Spinal cord (tissue), 10 donors: ENCODE data around the gene POLL. TPM values are rescaled to one million over a fixed set of nuclear protein-coding genes. Genes with fewer than 3 reads are reported as not detected.
"Not testable (repeated sequence)": the region's sequence is repeated elsewhere in the genome, so short reads cannot be mapped to it uniquely, and the experiment has no call there.

Experiments
- DNase-seq, 6 donors: peaks; one replicate each; pipeline versions ENCODE4 v3.0.0 to v3.0.0-alpha.2; 2013 to 2015; ENCODE audit warnings: low spot score in 6 of 6, low read depth in 4 of 6
- H3K27ac ChIP-seq: one replicate; pipeline ENCODE4 v1.5.1; 2013; ENCODE audit warnings: low read depth, low read length, control low read depth
- H3K27me3 ChIP-seq: one replicate; pipeline ENCODE4 v1.6.1; 2013; ENCODE audit warnings: low read length; ENCODE audit not compliant: control insufficient read depth, insufficient read depth
- H3K36me3 ChIP-seq: one replicate; pipeline ENCODE4 v1.6.1; 2013; ENCODE audit warnings: low read length; ENCODE audit not compliant: control insufficient read depth, insufficient read depth
- H3K4me1 ChIP-seq: one replicate; pipeline ENCODE4 v1.6.1; 2013; ENCODE audit warnings: low read length; ENCODE audit not compliant: control insufficient read depth, insufficient read depth
- H3K4me3 ChIP-seq: one replicate; pipeline ENCODE4 v1.5.1; 2013; ENCODE audit warnings: low read depth, low read length, control low read depth
- H3K9me3 ChIP-seq: one replicate; pipeline ENCODE4 v1.6.1; 2013; ENCODE audit warnings: low read length; ENCODE audit not compliant: control insufficient read depth, insufficient read depth
- WGBS: methylation state at CpG from one replicate; pipeline ENCODE4 v1.1.5; 2013; ENCODE audit warnings: missing lambda C conversion rate; ENCODE audit not compliant: insufficient coverage; 5-methylcytosine and 5-hydroxymethylcytosine counted together
- polyA plus RNA-seq, 2 donors: library from polyadenylated mRNA; unstranded; fragments of 120-200 nt; gene quantifications; one replicate each; pipeline ENCODE4 v1.2.1, GENCODE V29; 2013; ENCODE audit not compliant: insufficient read length in 2 of 2
- total RNA-seq, 2 donors: library from RNA; depleted of rRNA in 1 of 2; stranded (reverse); fragments of 120-200 nt in 1 of 2; fragments of >200 nt in 1 of 2; gene quantifications; one replicate each; pipeline versions ENCODE4 v1.2.3 to v1.2.4, GENCODE V29; 2013 to 2014
- donor health status: healthy.

Gene POLL
- total and polyA plus RNA-seq, 4 donors = 6.7 to 35.6 (median 20.6) TPM

DNA sequence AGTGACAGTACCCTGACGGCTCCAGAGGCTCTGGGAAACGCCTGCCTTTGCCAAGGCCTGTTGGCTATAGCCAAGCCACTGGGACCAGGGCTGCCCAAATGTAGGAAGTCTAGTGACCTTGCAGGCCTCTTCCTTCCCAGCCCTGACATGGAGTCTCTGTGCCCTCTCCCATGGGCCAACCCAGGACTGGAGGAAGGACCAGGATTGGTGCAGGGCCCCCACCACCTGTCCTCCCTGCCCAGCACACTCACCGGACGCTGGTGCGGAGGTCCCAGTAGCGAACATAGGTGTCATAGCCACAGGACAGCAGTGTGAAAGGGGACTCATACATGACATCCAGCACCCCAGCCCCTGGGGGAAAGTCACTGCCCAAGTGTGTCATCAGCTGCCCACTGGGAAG, 24.0 kb upstream of the POLL start:
- H3K27me3 ChIP-seq = no peaks in the 10 kb centered on the region
- DNase-seq = no peak
- H3K4me3 ChIP-seq = no peak overlapping the region
- peaks cover 35% of the 10 kb centered on the region for H3K4me1 ChIP-seq
- H3K9me3 ChIP-seq = no peaks in the 10 kb centered on the region
- no peak overlapping the region for H3K27ac ChIP-seq
- peaks cover 78% of the 10 kb centered on the region for H3K36me3 ChIP-seq
- WGBS = 92% methylated on average over 5 of the region's 6 CpGs

DNA sequence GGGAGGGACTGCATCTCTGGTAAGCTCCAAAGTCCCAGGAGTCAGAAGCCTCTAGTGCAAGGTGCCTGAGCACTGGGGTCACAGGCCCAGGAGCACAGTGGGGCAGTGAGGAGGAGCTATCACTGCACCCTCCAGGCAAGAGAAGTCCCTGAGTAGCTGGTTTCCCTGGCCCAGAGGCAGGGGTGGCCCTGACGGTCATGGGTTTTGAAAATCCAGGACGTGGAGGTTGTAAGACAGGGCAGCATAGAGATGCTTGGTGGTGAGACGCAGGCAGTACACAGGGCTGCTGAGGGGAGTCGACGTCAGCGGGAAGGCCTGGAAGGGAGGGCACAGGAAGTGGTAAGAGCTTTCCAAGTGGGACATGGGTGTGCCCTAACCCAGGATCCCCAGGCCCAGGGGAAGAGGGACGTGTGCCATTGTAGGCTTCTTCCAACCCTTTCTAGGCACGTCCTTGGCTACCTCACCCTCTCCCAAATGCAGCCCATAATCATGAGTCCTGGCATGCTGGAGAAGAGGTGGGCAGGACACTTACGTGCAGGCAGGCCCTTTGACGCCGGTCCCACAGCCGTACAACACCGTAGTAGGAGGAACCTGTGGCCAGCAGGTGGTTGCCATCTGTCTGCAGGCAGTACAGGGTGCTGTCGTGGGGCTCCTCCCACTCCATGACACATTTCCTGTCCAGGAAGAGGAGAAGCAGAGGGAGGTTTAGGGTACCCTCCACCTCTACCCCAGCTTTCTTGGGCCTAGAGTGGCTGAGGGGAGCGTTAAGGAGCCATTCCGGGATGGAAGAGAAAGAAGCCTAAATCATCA, 23.2 kb upstream of the POLL start:
- Histone ChIP-seq H3K27ac (no peak overlapping the region), H3K4me3 (no peak overlapping the region), H3K4me1 (peaks cover 35% of the 10 kb centered on the region), H3K36me3 (peaks cover 75% of the 10 kb centered on the region), H3K9me3 (no peaks in the 10 kb centered on the region), H3K27me3 (no peaks in the 10 kb centered on the region)
- WGBS = 84% methylated on average over 9 of the region's 16 CpGs
- DNase-seq = no peak

DNA sequence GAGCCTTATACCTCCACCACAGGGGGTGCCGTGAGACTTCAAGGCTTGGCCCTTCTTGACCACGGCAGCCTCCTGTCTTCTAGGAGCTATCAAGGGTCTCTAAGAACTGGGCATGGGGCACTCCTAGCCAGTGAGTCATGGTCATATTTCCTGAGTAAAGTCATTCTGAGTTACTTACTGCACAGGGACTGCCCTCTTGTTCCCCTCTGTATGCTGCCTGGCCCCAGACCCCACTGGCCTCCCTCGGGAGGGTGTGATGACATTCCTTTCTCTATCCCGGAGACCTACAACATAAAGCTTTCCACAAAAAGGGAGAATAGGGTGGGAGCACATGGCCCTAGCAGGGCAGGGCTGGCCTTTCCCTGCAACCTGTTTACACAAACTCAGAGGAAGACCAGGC, 21.4 kb upstream of the POLL start:
- Histone ChIP-seq H3K4me1 (peaks cover 22% of the 10 kb centered on the region), H3K36me3 (peaks cover 83% of the 10 kb centered on the region), H3K4me3 (no peak overlapping the region), H3K9me3 (no peaks in the 10 kb centered on the region), H3K27me3 (no peaks in the 10 kb centered on the region), H3K27ac (no peak overlapping the region)
- WGBS = 100% methylated on average over 2 of the region's 4 CpGs
- DNase-seq = no peak

DNA sequence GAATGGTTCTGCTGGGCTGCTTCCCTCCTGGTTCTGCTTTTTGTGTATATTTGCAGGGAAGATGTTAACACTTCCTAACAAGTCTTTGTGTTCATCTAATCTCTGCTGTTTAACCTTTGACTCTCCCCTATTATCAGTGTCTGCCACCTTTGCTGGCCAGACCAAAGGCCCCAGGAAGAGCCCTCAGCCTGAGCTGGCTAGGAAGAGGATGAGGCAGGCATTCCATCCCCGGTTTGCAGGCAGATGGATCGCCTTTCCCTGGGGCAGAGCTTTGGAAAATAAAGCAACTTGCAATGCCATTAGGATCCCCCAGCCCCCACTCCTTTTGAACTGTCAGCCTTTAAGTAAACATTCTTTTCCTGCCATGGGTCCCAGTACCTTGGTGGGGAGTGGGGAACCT, 19.1 kb upstream of the POLL start:
- Histone ChIP-seq H3K4me1 (peaks cover 9% of the 10 kb centered on the region), H3K4me3 (no peak overlapping the region), H3K27me3 (no peaks in the 10 kb centered on the region), H3K36me3 (peaks cover 69% of the 10 kb centered on the region), H3K27ac (no peak overlapping the region), H3K9me3 (no peaks in the 10 kb centered on the region)
- no peak for DNase-seq
- 0% methylated on average over 1 of the region's 2 CpGs for WGBS

DNA sequence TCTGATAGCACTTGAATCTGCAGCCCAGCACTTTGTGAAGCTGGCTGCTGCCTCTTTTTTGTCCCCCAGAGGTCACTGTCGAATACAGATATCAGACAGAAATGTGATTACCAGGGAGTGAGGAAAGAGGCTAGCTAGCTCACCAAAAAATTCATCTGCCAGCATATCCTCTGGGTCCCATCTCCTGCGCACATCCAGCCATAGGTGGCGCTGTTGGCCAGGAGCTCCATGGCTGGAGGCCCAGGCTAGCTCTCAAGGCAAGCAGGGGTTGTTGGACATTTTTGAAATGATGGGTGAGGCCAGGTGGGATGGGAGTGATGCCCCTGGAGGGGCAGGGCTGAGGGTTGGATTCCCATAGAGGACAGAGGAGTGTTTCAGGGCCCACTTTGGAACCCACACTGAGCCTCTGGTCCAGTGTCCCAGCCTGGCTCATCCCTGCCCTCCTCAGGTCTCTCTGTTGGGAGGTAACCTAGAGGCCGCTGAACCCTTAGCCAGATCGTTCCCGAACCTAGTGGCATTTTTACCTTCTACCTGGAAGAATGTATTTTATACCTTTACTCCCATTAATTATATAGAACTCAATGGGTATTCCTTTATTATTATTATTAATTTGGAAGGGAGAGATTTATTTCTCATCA, 14.8 kb upstream of the POLL start:
- Histone ChIP-seq H3K27ac (no peak overlapping the region), H3K36me3 (peaks cover 40% of the 10 kb centered on the region), H3K9me3 (no peaks in the 10 kb centered on the region), H3K4me1 (peaks cover 10% of the 10 kb centered on the region), H3K27me3 (no peaks in the 10 kb centered on the region), H3K4me3 (no peak overlapping the region)
- DNase-seq = peak; percentile 47 to 94 (median 72)
- 0% methylated on average over 2 of the region's 6 CpGs for WGBS

DNA sequence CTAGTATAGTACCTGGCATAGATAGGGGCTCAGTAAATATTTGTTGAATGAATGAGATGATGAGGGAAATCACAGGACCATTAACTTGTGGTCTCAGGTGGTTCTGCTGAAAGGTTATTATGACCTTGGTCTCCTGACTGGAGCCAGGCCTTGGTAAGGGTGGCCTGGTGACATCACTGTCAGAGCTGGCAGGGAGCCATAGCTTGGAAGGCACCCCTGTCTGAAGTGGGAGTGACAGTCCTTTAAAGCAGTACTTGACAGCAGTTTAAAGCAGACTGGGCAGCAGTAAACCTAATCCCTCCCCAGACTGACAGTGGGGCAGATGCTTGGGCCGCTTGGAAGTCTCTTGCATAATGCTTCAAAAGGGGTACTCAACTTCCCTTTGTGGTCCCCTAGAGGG, 13.5 kb upstream of the POLL start:
- peaks cover 31% of the 10 kb centered on the region for H3K36me3 ChIP-seq
- H3K4me3 ChIP-seq = no peak overlapping the region
- WGBS = 100% methylated on average over 1 of the region's 1 CpG
- peaks cover 10% of the 10 kb centered on the region for H3K4me1 ChIP-seq
- H3K27me3 ChIP-seq = no peaks in the 10 kb centered on the region
- no peak overlapping the region for H3K27ac ChIP-seq
- no peaks in the 10 kb centered on the region for H3K9me3 ChIP-seq
- no peak for DNase-seq

DNA sequence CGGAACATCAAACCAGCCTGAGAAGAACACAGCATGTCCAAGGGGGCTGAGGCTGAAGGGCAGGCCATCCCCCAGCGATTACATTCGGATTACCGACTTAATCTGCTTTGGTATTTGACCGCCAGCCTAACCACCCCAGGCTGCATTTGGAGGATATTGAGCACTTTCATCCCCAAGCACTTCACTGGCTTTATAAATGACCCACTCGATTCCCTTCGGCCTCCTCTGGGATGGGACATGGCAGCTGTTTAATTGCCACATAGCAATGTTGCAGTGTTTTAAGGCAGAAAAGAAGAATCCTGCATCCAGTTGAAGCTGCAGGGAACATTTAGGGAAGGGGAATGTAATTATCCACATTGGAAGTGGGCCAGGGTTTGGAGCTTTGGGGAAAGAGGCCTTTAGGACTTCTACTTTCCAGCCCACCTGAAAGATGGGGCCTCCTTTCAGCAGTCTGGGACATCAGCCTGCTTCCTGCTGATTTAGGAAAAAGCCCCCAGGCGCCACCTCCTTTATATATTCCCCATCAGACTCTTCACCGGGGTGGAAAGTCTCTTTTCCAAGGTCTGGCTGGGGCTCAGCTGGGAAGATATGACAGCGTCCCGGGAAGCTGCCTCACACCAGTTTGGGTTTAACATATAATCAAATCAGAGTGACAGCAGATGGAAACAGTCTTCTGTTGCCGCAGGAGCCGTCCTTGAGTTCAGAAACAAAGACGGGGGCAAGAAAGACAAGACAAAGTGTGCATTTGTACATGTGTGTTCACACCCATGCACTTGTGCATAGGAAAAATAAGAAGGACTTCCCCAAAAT, 9.2 kb upstream of the POLL start:
- Histone ChIP-seq H3K36me3 (peaks cover 10% of the 10 kb centered on the region), H3K4me3 (no peak overlapping the region), H3K27ac (no peak overlapping the region), H3K9me3 (no peaks in the 10 kb centered on the region), H3K27me3 (no peaks in the 10 kb centered on the region), H3K4me1 (peaks cover 3% of the 10 kb centered on the region)
- peak in 1 of 6 donors; percentile 84 for DNase-seq
- 36% methylated on average over 10 of the region's 14 CpGs for WGBS

DNA sequence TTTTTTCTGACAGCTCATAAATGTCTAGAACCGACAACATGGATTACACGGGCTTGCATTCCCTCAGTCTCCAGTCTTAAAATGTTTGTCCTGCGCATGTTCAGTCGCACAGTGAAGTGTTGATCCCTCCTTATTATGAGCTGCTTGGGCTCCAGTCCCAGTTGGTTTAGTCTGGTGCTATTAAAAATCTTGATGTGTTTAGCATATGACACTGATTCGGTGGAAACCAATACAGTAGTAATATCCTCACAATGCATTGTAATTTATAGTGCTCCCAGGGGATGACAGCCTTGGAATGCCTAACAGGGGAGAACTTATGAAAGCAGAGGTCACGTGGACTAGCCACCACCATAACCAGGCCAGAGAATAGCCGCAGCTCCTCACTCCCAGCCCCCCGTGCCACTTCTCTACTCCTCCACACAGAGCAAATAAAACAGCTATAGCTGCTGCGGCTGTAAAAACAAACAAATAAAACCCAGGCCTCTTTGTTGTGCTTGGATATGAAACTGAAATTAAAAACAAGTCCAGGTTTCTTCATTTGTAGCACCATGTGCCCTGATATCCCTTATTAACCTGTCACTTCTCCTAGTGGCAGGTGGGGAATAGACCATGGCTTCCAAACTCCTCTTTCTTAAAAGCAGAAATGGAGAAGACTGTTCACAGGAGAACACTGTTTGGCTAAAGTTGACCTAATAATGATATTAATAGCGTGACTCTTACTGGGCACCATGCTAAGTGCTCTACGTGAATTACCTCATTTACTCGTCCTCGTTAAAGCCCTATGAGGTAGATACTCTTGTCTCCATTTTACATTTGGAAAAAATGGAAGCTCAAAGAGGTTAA, 7.8 kb upstream of the POLL start:
- DNase-seq = peak in 1 of 6 donors; percentile 93
- no peaks in the 10 kb centered on the region for H3K9me3 ChIP-seq
- H3K27ac ChIP-seq = no peak overlapping the region
- H3K36me3 ChIP-seq = peaks cover 2% of the 10 kb centered on the region
- WGBS = 100% methylated on average over 1 of the region's 13 CpGs
- H3K4me1 ChIP-seq = no peaks in the 10 kb centered on the region
- no peaks in the 10 kb centered on the region for H3K27me3 ChIP-seq
- no peak overlapping the region for H3K4me3 ChIP-seq

DNA sequence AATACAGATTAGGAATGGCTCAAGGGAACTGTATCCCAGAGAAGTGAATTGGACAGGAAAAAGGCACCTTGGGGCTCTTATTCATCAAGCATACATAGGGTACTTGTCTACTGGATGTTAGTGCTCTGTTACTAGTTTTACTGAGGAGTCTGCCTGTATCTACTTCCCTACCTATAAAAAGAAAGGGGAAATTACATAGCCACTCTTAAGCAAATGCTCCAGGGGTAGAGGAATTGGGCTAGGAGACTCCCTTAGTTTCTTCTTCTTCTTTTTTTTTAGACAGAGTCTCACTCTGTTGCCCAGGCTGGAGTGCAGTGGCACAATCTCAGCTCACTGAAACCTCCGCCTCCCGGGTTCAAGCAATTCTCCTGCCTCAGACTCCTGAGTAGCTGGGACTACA, 5.3 kb upstream of the POLL start:
- H3K36me3 ChIP-seq, H3K27me3 ChIP-seq, H3K9me3 ChIP-seq, DNase-seq, H3K27ac ChIP-seq, H3K4me3 ChIP-seq: not testable (repeated sequence)
- peaks cover 16% of the 10 kb centered on the region for H3K4me1 ChIP-seq
- no CpG with 5 or more reads among the region's 2 CpGs for WGBS
